HepG2 (cell line): ENCODE results near the gene RSKR. TPM values are rescaled to one million over a fixed set of nuclear protein-coding genes. Genes with fewer than 3 reads are reported as not detected.

Experiments used
- ATAC-seq: fragments of 200-7000 bp; cut with Tn5 transposase; 3 replicates; pipeline ENCODE4 v1.9.1; 2020; ENCODE audit warnings: mild to moderate bottlenecking, moderate library complexity
- BruUV-seq: library from RNA; stranded (reverse); fragments of 400-500 nt; replicated peaks from 2 replicates; lab custom pipeline; 2021; lab: Mats Ljungman, UMichigan
- CTCF ChIA-PET: fragments of 300-600 bp; formaldehyde crosslinking; extraction: SDS; loops from one replicate; lab custom pipeline; 2021; ENCODE audit warnings: low total read pairs, inconsistent platforms, low intra/inter-chr PET ratio; lab: Yijun Ruan, JAX
- POLR2A ChIA-PET: fragments of 350-600 bp; sonication (Branson Sonifier 250); formaldehyde crosslinking; loops from one replicate; lab custom pipeline; 2020; ENCODE audit warnings: antibody characterized with exemption, inconsistent platforms; lab: Yijun Ruan, JAX
- DNase-seq: peaks from one replicate; pipeline ENCODE4 v3.0.0-alpha.2; 2015; ENCODE audit warnings: low spot score
- FAIRE-seq: peaks from 3 replicates; lab custom pipeline; 2011; peaks lifted over from hg19 to GRCh38; lab: Jason Lieb, UNC
- H2AFZ ChIP-seq: one replicate; pipeline ENCODE4 v1.6.1; 2011; ENCODE audit warnings: low read length, inconsistent platforms
- H3K27ac ChIP-seq: fragments of 300-600 bp; 3 replicates; pipeline ENCODE4 v1.8.0; 2011; ENCODE audit warnings: mixed run types, mild to moderate bottlenecking, mixed read lengths, low read length, inconsistent platforms; ENCODE audit not compliant: insufficient read depth; ENCODE audit errors: extremely low read length
- H3K27me3 ChIP-seq, 2 experiments: fragments of 200-600 bp in 1 of 2; 2 replicates in 1 of 2; 3 replicates in 1 of 2; pipeline versions ENCODE4 v1.6.0 to v1.8.0; 2011; ENCODE audit warnings: low read length in 2 of 2, mild to moderate bottlenecking in 2 of 2, moderate library complexity in 2 of 2, inconsistent platforms in 1 of 2; ENCODE audit not compliant: insufficient read depth in 2 of 2, control insufficient read depth in 1 of 2
- H3K36me3 ChIP-seq, 2 experiments: fragments of 200-600 bp in 1 of 2; replicated peaks in 1 of 2; 2 replicates in 1 of 2; 3 replicates in 1 of 2; pipeline versions ENCODE4 v1.5.1 to v1.8.0; 2011; ENCODE audit warnings: low read length in 2 of 2, inconsistent platforms in 1 of 2; ENCODE audit not compliant: insufficient read depth in 2 of 2, control insufficient read depth in 1 of 2
- H3K4me1 ChIP-seq: 2 replicates; pipeline ENCODE4 v1.5.1; 2012; ENCODE audit warnings: low read length, inconsistent platforms; ENCODE audit not compliant: insufficient read depth
- H3K4me2 ChIP-seq: 2 replicates; pipeline ENCODE4 v1.6.0; 2011; ENCODE audit warnings: low read depth, low read length, inconsistent platforms
- H3K4me3 ChIP-seq, 3 experiments: fragments of 200-600 bp in 1 of 3; sonication (generic), shearing (Covaris generic) in 1 of 3; replicated peaks in 1 of 3; 2 replicates each; pipeline ENCODE4 v1.5.1; 2011 to 2016; ENCODE audit warnings: low read length in 3 of 3, inconsistent platforms in 2 of 3, low read depth in 2 of 3, mild to moderate bottlenecking in 2 of 3, control low read depth in 1 of 3, mixed read lengths in 1 of 3; ENCODE audit not compliant: insufficient read depth in 1 of 3
- H3K79me2 ChIP-seq: one replicate; pipeline ENCODE4 v1.6.1; 2011; ENCODE audit warnings: low read length, inconsistent platforms; ENCODE audit not compliant: insufficient read depth
- H3K9ac ChIP-seq: 2 replicates; pipeline ENCODE4 v1.6.0; 2011; ENCODE audit warnings: mild to moderate bottlenecking, low read depth, low read length, inconsistent platforms; ENCODE audit not compliant: insufficient read depth
- H3K9me3 ChIP-seq: 2 replicates; pipeline ENCODE4 v1.5.1; 2012; ENCODE audit warnings: mild to moderate bottlenecking, low read length
- H4K20me1 ChIP-seq: 2 replicates; pipeline ENCODE4 v1.6.0; 2011; ENCODE audit warnings: inconsistent platforms, mild to moderate bottlenecking, low read length, moderate library complexity; ENCODE audit not compliant: insufficient read depth
- CREM ChIP-seq, 2 experiments: sonication (generic) in 1 of 2; formaldehyde crosslinking in 1 of 2; IDR thresholded peaks; 2 replicates each; pipeline versions ENCODE4 v1.4.0 to v1.6.1; 2016 to 2020; ENCODE audit warnings: antibody characterized with exemption in 1 of 2, mild to moderate bottlenecking in 1 of 2, missing genetic modification reagents in 1 of 2
- FOSL2 ChIP-seq: sonication (generic); formaldehyde crosslinking; IDR thresholded peaks from 2 replicates; pipeline ENCODE4 v1.4.0; 2020; ENCODE audit warnings: missing genetic modification reagents
- HOXA3 ChIP-seq: sonication (generic); formaldehyde crosslinking; IDR thresholded peaks from 2 replicates; pipeline ENCODE4 v1.5.0; 2020; ENCODE audit warnings: missing genetic modification reagents
- KDM6A ChIP-seq: IDR thresholded peaks from 2 replicates; pipeline ENCODE4 v1.6.1; 2016; ENCODE audit warnings: low read depth
- KMT2A ChIP-seq: sonication (generic); formaldehyde crosslinking; IDR thresholded peaks from 2 replicates; pipeline ENCODE4 v1.4.0; 2020; ENCODE audit warnings: missing genetic modification reagents
- NFE2L2 ChIP-seq: fragments of 150-350 bp; IDR thresholded peaks from 2 replicates; pipeline ENCODE4 v1.6.1; 2014; ENCODE audit warnings: low read length
- RBAK ChIP-seq: sonication (generic); formaldehyde crosslinking; IDR thresholded peaks from 2 replicates; pipeline ENCODE4 v1.5.1; 2020; ENCODE audit warnings: mild to moderate bottlenecking, missing genetic modification reagents
- TCF7L2 ChIP-seq: IDR thresholded peaks from 2 replicates; pipeline ENCODE4 v1.6.1; 2011; ENCODE audit warnings: mild to moderate bottlenecking, low read depth, low read length, moderate library complexity
- ZNF232 ChIP-seq: sonication (generic); formaldehyde crosslinking; IDR thresholded peaks from 2 replicates; pipeline ENCODE4 v1.4.0; 2020; ENCODE audit warnings: missing genetic modification reagents, borderline replicate concordance
- ZNF501 ChIP-seq: sonication (generic); formaldehyde crosslinking; IDR thresholded peaks from 2 replicates; pipeline ENCODE4 v1.5.1; 2020; ENCODE audit warnings: mild to moderate bottlenecking, moderate library complexity, missing genetic modification reagents
- WGBS: methylation state at CpG from one replicate; pipeline ENCODE4 v1.1.6; 2017; ENCODE audit warnings: low lambda C conversion rate; 5-methylcytosine and 5-hydroxymethylcytosine counted together
- in situ Hi-C: cut with HindIII; loops from 2 replicates; pipeline ENCODE4 v1.10.0; 2017; ENCODE audit warnings: low pct_unique_long_range_greater_than_20kb; ENCODE audit not compliant: extremely low pct_ligation_motif_present
- intact Hi-C: fragments of 100-400 bp; cut with micrococcal nuclease; formaldehyde crosslinking; loops from one replicate; pipeline ENCODE4 v1.10.0; 2022; ENCODE audit not compliant: unreplicated experiment
- polyA plus RNA-seq, 8 experiments: library from polyadenylated mRNA; depleted of rRNA in 3 of 8; stranded (reverse) in 7 of 8; unstranded in 1 of 8; fragments of >200 nt; fragmentation: Illumina TruSeq in 4 of 8; extraction: Trizol in 4 of 8; gene quantifications; 2 replicates each; pipeline versions ENCODE4 v1.2.1 to v1.2.3, GENCODE V29; 2011 to 2016; ENCODE audit warnings: low read depth in 4 of 8, missing spikeins in 1 of 8, mixed read lengths in 1 of 8; ENCODE audit not compliant: insufficient read depth in 1 of 8
- total RNA-seq, 5 experiments: library from RNA; depleted of rRNA; stranded (reverse); fragments of >200 nt; fragmentation: Illumina TruSeq; extraction: Trizol; gene quantifications; 2 replicates each; pipeline ENCODE4 v1.2.3, GENCODE V29; 2016; ENCODE audit warnings: low read depth in 1 of 5
- TF ChIP-seq, protein P1 (sequence below): sonication (generic); formaldehyde crosslinking; IDR thresholded peaks from 2 replicates; pipeline ENCODE4 v1.4.0; 2020; ENCODE audit warnings: mild to moderate bottlenecking, missing genetic modification reagents
- TF ChIP-seq, protein P2 (sequence below): sonication (generic); formaldehyde crosslinking; IDR thresholded peaks from 2 replicates; pipeline ENCODE4 v1.5.0; 2020; ENCODE audit warnings: mild to moderate bottlenecking, missing genetic modification reagents, borderline replicate concordance
- TF ChIP-seq, protein P3 (sequence below): sonication (generic); formaldehyde crosslinking; IDR thresholded peaks from 2 replicates; pipeline ENCODE4 v1.4.0; 2020; ENCODE audit warnings: mild to moderate bottlenecking, missing genetic modification reagents
- TF ChIP-seq, protein P4 (sequence below): sonication (generic); formaldehyde crosslinking; IDR thresholded peaks from 2 replicates; pipeline ENCODE4 v1.5.1; 2020; ENCODE audit warnings: mild to moderate bottlenecking, missing genetic modification reagents, borderline replicate concordance

The RSKR gene
- total and polyA plus RNA-seq, 2 of the 13 experiments (the other 11 are each of a cell fraction or from before 2014, with no cell fraction given) = 5.0 to 10.4 TPM

DNA sequence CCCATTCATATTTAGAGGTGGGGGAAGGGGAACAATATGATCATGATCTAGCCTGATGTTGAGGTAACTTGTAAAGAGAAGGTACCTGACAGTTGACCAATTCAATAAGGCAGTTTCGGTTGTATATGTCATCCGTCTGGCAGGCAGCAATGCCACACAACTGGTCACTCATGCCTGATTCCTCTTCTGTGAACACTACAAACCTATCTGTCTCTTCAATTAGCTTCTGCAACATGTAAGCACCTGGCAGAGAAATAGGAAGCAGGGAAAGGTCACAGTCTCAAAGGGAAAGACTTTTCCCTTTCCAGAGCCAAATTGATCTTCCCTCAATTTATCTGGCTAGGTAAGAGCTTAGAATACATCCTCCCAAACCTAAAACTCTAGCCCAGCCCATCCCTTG is 10.2 kb upstream of the RSKR start:
- ATAC-seq = no peak
- TF ChIP-seq, protein P1, sequence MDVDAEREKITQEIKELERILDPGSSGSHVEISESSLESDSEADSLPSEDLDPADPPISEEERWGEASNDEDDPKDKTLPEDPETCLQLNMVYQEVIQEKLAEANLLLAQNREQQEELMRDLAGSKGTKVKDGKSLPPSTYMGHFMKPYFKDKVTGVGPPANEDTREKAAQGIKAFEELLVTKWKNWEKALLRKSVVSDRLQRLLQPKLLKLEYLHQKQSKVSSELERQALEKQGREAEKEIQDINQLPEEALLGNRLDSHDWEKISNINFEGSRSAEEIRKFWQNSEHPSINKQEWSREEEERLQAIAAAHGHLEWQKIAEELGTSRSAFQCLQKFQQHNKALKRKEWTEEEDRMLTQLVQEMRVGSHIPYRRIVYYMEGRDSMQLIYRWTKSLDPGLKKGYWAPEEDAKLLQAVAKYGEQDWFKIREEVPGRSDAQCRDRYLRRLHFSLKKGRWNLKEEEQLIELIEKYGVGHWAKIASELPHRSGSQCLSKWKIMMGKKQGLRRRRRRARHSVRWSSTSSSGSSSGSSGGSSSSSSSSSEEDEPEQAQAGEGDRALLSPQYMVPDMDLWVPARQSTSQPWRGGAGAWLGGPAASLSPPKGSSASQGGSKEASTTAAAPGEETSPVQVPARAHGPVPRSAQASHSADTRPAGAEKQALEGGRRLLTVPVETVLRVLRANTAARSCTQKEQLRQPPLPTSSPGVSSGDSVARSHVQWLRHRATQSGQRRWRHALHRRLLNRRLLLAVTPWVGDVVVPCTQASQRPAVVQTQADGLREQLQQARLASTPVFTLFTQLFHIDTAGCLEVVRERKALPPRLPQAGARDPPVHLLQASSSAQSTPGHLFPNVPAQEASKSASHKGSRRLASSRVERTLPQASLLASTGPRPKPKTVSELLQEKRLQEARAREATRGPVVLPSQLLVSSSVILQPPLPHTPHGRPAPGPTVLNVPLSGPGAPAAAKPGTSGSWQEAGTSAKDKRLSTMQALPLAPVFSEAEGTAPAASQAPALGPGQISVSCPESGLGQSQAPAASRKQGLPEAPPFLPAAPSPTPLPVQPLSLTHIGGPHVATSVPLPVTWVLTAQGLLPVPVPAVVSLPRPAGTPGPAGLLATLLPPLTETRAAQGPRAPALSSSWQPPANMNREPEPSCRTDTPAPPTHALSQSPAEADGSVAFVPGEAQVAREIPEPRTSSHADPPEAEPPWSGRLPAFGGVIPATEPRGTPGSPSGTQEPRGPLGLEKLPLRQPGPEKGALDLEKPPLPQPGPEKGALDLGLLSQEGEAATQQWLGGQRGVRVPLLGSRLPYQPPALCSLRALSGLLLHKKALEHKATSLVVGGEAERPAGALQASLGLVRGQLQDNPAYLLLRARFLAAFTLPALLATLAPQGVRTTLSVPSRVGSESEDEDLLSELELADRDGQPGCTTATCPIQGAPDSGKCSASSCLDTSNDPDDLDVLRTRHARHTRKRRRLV (CRISPR knock-in tag) = no peak
- TF ChIP-seq NFE2L2 (no peak), CREM (IDR thresholded peaks at IDR 0.05) (no peak), CREM (CRISPR knock-in tag; IDR thresholded peaks at IDR 0.05) (no peak), ZNF501 (CRISPR knock-in tag) (no peak), FOSL2 (CRISPR knock-in tag) (no peak), KDM6A (CRISPR knock-in tag) (no peak), HOXA3 (CRISPR knock-in tag) (no peak), TCF7L2 (no peak), RBAK (CRISPR knock-in tag) (no peak), KMT2A (no peak), ZNF232 (CRISPR knock-in tag) (no peak)
- TF ChIP-seq, protein P2, sequence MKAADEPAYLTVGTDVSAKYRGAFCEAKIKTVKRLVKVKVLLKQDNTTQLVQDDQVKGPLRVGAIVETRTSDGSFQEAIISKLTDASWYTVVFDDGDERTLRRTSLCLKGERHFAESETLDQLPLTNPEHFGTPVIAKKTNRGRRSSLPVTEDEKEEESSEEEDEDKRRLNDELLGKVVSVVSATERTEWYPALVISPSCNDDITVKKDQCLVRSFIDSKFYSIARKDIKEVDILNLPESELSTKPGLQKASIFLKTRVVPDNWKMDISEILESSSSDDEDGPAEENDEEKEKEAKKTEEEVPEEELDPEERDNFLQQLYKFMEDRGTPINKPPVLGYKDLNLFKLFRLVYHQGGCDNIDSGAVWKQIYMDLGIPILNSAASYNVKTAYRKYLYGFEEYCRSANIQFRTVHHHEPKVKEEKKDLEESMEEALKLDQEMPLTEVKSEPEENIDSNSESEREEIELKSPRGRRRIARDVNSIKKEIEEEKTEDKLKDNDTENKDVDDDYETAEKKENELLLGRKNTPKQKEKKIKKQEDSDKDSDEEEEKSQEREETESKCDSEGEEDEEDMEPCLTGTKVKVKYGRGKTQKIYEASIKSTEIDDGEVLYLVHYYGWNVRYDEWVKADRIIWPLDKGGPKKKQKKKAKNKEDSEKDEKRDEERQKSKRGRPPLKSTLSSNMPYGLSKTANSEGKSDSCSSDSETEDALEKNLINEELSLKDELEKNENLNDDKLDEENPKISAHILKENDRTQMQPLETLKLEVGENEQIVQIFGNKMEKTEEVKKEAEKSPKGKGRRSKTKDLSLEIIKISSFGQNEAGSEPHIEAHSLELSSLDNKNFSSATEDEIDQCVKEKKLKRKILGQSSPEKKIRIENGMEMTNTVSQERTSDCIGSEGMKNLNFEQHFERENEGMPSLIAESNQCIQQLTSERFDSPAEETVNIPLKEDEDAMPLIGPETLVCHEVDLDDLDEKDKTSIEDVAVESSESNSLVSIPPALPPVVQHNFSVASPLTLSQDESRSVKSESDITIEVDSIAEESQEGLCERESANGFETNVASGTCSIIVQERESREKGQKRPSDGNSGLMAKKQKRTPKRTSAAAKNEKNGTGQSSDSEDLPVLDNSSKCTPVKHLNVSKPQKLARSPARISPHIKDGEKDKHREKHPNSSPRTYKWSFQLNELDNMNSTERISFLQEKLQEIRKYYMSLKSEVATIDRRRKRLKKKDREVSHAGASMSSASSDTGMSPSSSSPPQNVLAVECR (CRISPR knock-in tag) = no peak
- TF ChIP-seq, protein P3, sequence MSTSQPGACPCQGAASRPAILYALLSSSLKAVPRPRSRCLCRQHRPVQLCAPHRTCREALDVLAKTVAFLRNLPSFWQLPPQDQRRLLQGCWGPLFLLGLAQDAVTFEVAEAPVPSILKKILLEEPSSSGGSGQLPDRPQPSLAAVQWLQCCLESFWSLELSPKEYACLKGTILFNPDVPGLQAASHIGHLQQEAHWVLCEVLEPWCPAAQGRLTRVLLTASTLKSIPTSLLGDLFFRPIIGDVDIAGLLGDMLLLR (CRISPR knock-in tag) = no peak
- TF ChIP-seq, protein P4, sequence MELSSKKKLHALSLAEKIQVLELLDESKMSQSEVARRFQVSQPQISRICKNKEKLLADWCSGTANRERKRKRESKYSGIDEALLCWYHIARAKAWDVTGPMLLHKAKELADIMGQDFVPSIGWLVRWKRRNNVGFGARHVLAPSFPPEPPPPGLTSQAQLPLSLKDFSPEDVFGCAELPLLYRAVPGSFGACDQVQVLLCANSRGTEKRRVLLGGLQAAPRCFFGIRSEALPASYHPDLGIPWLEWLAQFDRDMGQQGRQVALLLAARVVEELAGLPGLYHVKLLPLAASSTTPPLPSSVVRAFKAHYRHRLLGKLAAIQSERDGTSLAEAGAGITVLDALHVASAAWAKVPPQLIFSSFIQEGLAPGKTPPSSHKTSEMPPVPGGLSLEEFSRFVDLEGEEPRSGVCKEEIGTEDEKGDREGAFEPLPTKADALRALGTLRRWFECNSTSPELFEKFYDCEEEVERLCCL (CRISPR knock-in tag) = no peak

More for the DNA sequence above, 10.2 kb upstream of the RSKR start:
- Histone ChIP-seq H3K36me3 (peaks cover 27 to 66% of the 10 kb centered on the region in 2 experiments), H3K9ac (no peak overlapping the region), H3K4me2 (no peak overlapping the region), H3K9me3 (no peaks in the 10 kb centered on the region), H3K27me3 (no peaks in the 10 kb centered on the region), H3K27ac (no peak overlapping the region), H2AFZ (no peak overlapping the region), H3K4me1 (peaks cover 5% of the 10 kb centered on the region; the same call in 1 of the 2 replicates), H3K4me3 (no peak overlapping the region), H3K79me2 (no peaks in the 10 kb centered on the region), H4K20me1 (no peaks in the 10 kb centered on the region)
- POLR2A ChIA-PET = interaction anchor here (0.6 kb wide), 1 partner anchor 12 kb away, joined by 3 read pairs; no protein-coding TSS in a partner anchor
- FAIRE-seq (no peak), DNase-seq (no peak)
- 100% methylated on average over 2 of the region's 2 CpGs for WGBS
- CTCF ChIA-PET = no interaction called here
- in situ Hi-C loops = loop anchor here (5.0 kb wide), 1 partner anchor 52 kb away; the partner anchor contains the start of gene PIGS
- intact Hi-C loops = loop anchor here (1.0 kb wide), 1 partner anchor 20 kb away; no protein-coding TSS in a partner anchor
- BruUV-seq = no TSS peak
